ENCODE measurements around the gene ROPN1L. TPM values are rescaled to one million over a fixed set of nuclear protein-coding genes. Genes with fewer than 3 reads are reported as not detected.

The ROPN1L gene
- total and polyA plus RNA-seq, 2 of the 4 experiments (the other 2 are of a cell fraction): 0.34 to 0.36 TPM

GRCh38 chr5:10440367-10440990 lies 1.2 kb upstream of the ROPN1L start:
- Histone ChIP-seq H2BK20ac (ENCODE audit: low read depth, low read length) (no peak overlapping the region), H4K5ac (ENCODE audit: low read depth, low read length) (no peak overlapping the region), H3K9me3 (ENCODE audit: control insufficient read depth, insufficient read depth, low read length) (no peaks in the 10 kb centered on the region), H3K9ac (ENCODE audit: low read depth, low read length) (no peak overlapping the region), H3K56ac (ENCODE audit: extremely low read depth, insufficient read depth, low read length) (no peak overlapping the region), H3K4me2 (ENCODE audit: low read depth, low read length) (no peak overlapping the region), H3K18ac (ENCODE audit: low read depth, low read length) (no peak overlapping the region), H2BK5ac (ENCODE audit: low read depth, low read length, poor library complexity, severe bottlenecking) (no peak overlapping the region), H3K9me1 (ENCODE audit: insufficient read depth, low read length) (no peaks in the 10 kb centered on the region; the same call in 1 of the 2 replicates), H2AFZ (replicated peaks; ENCODE audit: low read length, poor library complexity) (peak overlapping the region; percentile 99), H3K36me3 (ENCODE audit: control insufficient read depth, insufficient read depth, low read length) (peaks cover 5% of the 10 kb centered on the region), H3K27me3 (ENCODE audit: control insufficient read depth, insufficient read depth, low read length) (no peaks in the 10 kb centered on the region), H3K79me1 (ENCODE audit: low read depth in 1 of 2, low read length in 2 of 2) (peaks cover 2 to 14% of the 10 kb centered on the region in 2 experiments; a peak in 2 of 4 replicates), H3K27ac (ENCODE audit: insufficient read depth, low read length) (no peak overlapping the region), H3K4ac (ENCODE audit: low read depth, low read length) (no peak overlapping the region), H3K4me1 (ENCODE audit: control insufficient read depth, insufficient read depth, low read length) (peaks cover 2% of the 10 kb centered on the region), H2AK5ac (ENCODE audit: low read depth, low read length) (no peak overlapping the region), H2AK9ac (replicated peaks; ENCODE audit: low read depth, low read length, poor library complexity) (no peak overlapping the region), H2BK120ac (ENCODE audit: low read depth, low read length) (no peak overlapping the region), H3K14ac (replicated peaks; ENCODE audit: low read depth, low read length) (peak overlapping the region; percentile 97; the same call in 1 of the 2 replicates), H3K4me3 (ENCODE audit: insufficient read depth, low read depth, low read length) (no peak overlapping the region), H4K8ac (ENCODE audit: low read depth in 2 of 2, low read length in 2 of 2) (no peak overlapping the region), H4K91ac (ENCODE audit: insufficient read depth, low read depth, low read length) (no peak overlapping the region), H2BK15ac (ENCODE audit: low read depth, low read length) (no peak overlapping the region), H4K20me1 (ENCODE audit: insufficient read depth, low read length) (0 out of 2 replicates have a peak, but pooled peaks cover 4% of the 10 kb centered on the region), H3K23ac (ENCODE audit: low read depth, low read length) (peak overlapping the region; percentile 97; the same call in 1 of the 2 replicates)
- POLR2A ChIA-PET (ENCODE audit: unreplicated experiment): no interaction called here
- ATAC-seq (ENCODE audit: low read depth) (no peak), DNase-seq (no peak)
- TF ChIP-seq MAZ (IDR thresholded peaks at IDR 0.05; ENCODE audit: borderline replicate concordance, low read depth, low read length) (no peak), MAFK (IDR thresholded peaks at IDR 0.05; ENCODE audit: low read depth, low read length) (peak; percentile 93), FOS (IDR thresholded peaks at IDR 0.05; ENCODE audit: low read depth, low read length) (no peak), CEBPB (IDR thresholded peaks at IDR 0.05; ENCODE audit: low read depth, low read length) (no peak), RCOR1 (IDR thresholded peaks at IDR 0.05; ENCODE audit: insufficient replicate concordance, low read length) (no peak)
- dilution Hi-C loops (cut with HindIII; ENCODE audit: low sequenced_read_pairs, unreplicated experiment): no loop called here
- intact Hi-C loops (cut with micrococcal nuclease): no loop called here
- no TSS peak for BruUV-seq (replicated peaks)
- in situ Hi-C loops (cut with MboI; ENCODE audit: low sequenced_read_pairs): no loop called here
- CTCF ChIA-PET: interaction anchor here (2.1 kb wide), 1 partner anchor 187 kb away, joined by 6 read pairs; no protein-coding TSS in a partner anchor
- WGBS, 2 experiments (ENCODE audit: extremely low coverage in 2 of 2, insufficient read length in 1 of 2): no CpG with 5 or more reads among the region's 16 CpGs
